Neuronal stem cell (in vitro differentiated cells): Measurements from ENCODE around the gene KIF6.

Source experiments
- DNase-seq: peaks from one replicate; pipeline ENCODE4 v3.0.0-alpha.2; 2013; ENCODE audit warnings: low spot score
- H2AFZ ChIP-seq: one replicate; pipeline ENCODE4 v1.6.1; 2013; ENCODE audit warnings: mild to moderate bottlenecking, low read length, inconsistent platforms
- H2AK5ac ChIP-seq: 2 replicates; pipeline ENCODE4 v1.6.1; 2013; ENCODE audit warnings: low read depth, mild to moderate bottlenecking, inconsistent platforms, low read length, moderate library complexity, mixed read lengths
- H2BK120ac ChIP-seq: 2 replicates; pipeline ENCODE4 v1.6.1; 2013; ENCODE audit warnings: low read depth, mild to moderate bottlenecking, inconsistent platforms, low read length, moderate library complexity, mixed read lengths
- H2BK12ac ChIP-seq: one replicate; pipeline ENCODE4 v1.6.1; 2013; ENCODE audit warnings: low read length, inconsistent platforms
- H2BK15ac ChIP-seq: 2 replicates; pipeline ENCODE4 v1.6.1; 2013; ENCODE audit warnings: mild to moderate bottlenecking, low read length, inconsistent platforms, mixed read lengths
- H2BK5ac ChIP-seq: one replicate; pipeline ENCODE4 v1.6.1; 2013; ENCODE audit warnings: inconsistent platforms, mild to moderate bottlenecking, low read length, moderate library complexity
- H3K14ac ChIP-seq: one replicate; pipeline ENCODE4 v1.6.1; 2013; ENCODE audit warnings: low read length, inconsistent platforms
- H3K18ac ChIP-seq: 2 replicates; pipeline ENCODE4 v1.6.1; 2013; ENCODE audit warnings: low read length, inconsistent platforms
- H3K23ac ChIP-seq: 2 replicates; pipeline ENCODE4 v1.6.1; 2013; ENCODE audit warnings: low read depth, mild to moderate bottlenecking, mixed read lengths, low read length, inconsistent platforms; ENCODE audit not compliant: poor library complexity
- H3K27ac ChIP-seq: replicated peaks from 3 replicates; pipeline ENCODE4 v1.5.1; 2013; ENCODE audit warnings: low read length, inconsistent platforms
- H3K27me3 ChIP-seq, 3 experiments: 2 replicates each; pipeline ENCODE4 v1.6.1; 2013; ENCODE audit warnings: low read length in 3 of 3, mild to moderate bottlenecking in 2 of 3, inconsistent platforms in 1 of 3, low read depth in 1 of 3, mixed read lengths in 1 of 3, moderate library complexity in 1 of 3; ENCODE audit not compliant: control insufficient read depth in 3 of 3, insufficient read depth in 3 of 3
- H3K36me3 ChIP-seq, 2 donors: replicated peaks in 1 of 2; 2 replicates each; pipeline ENCODE4 v1.6.1; 2013; ENCODE audit warnings: low read length in 2 of 2; ENCODE audit not compliant: control insufficient read depth in 2 of 2, insufficient read depth in 2 of 2
- H3K4ac ChIP-seq: 2 replicates; pipeline ENCODE4 v1.6.1; 2013; ENCODE audit warnings: inconsistent platforms, mild to moderate bottlenecking, low read length, moderate library complexity
- H3K4me1 ChIP-seq, 2 donors: 1 replicate in 1 of 2; 2 replicates in 1 of 2; pipeline ENCODE4 v1.6.1; 2013; ENCODE audit warnings: low read length in 2 of 2, low read depth in 1 of 2; ENCODE audit not compliant: control insufficient read depth in 2 of 2, insufficient read depth in 1 of 2
- H3K4me2 ChIP-seq: one replicate; pipeline ENCODE4 v1.6.1; 2013; ENCODE audit warnings: mild to moderate bottlenecking, low read length, inconsistent platforms; ENCODE audit not compliant: insufficient read depth, poor library complexity, severe bottlenecking
- H3K4me3 ChIP-seq, 2 donors: 2 replicates each; pipeline ENCODE4 v1.5.1; 2013; ENCODE audit warnings: low read length in 2 of 2, mild to moderate bottlenecking in 2 of 2, inconsistent platforms in 1 of 2, moderate library complexity in 1 of 2
- H3K79me1 ChIP-seq: one replicate; pipeline ENCODE4 v1.6.1; 2013; ENCODE audit warnings: low read depth, mild to moderate bottlenecking, inconsistent platforms, low read length, moderate library complexity
- H3K9ac ChIP-seq: one replicate; pipeline ENCODE4 v1.6.1; 2013; ENCODE audit warnings: mild to moderate bottlenecking, low read depth, low read length, inconsistent platforms; ENCODE audit not compliant: poor library complexity
- H3K9me3 ChIP-seq, 2 donors: replicated peaks in 1 of 2; 2 replicates each; pipeline versions ENCODE3 to v1.6.1; 2013; ENCODE audit warnings: low read length in 2 of 2, mild to moderate bottlenecking in 2 of 2, inconsistent platforms in 1 of 2, low read depth in 1 of 2, mixed read lengths in 1 of 2, moderate library complexity in 1 of 2; ENCODE audit not compliant: control insufficient read depth in 2 of 2, insufficient read depth in 1 of 2
- H4K8ac ChIP-seq: one replicate; pipeline ENCODE4 v1.6.1; 2013; ENCODE audit warnings: low read depth, mild to moderate bottlenecking, inconsistent platforms, low read length, moderate library complexity
- H4K91ac ChIP-seq: one replicate; pipeline ENCODE4 v1.6.1; 2013; ENCODE audit warnings: low read length, low read depth, mild to moderate bottlenecking, inconsistent platforms; ENCODE audit not compliant: poor library complexity
- WGBS, 2 donors: extraction: QIAGEN DNeasy Blood & Tissue Kit; methylation state at CpG; one replicate each; pipeline ENCODE4 v1.1.7; 2013; ENCODE audit warnings: missing lambda C conversion rate in 2 of 2, mixed read lengths in 1 of 2; ENCODE audit not compliant: insufficient read length in 2 of 2, insufficient replicate concordance in 1 of 2; ENCODE audit errors: extremely low coverage in 2 of 2; 5-methylcytosine and 5-hydroxymethylcytosine counted together

KIF6 gene

GRCh38 chr6:39330057-39330456 is 395.2 kb downstream of the KIF6 start:
- Histone ChIP-seq H2BK15ac (no peak overlapping the region), H3K27ac (no peak overlapping the region), H3K4me1 (no peaks in the 10 kb centered on the region), H2BK5ac (no peak overlapping the region), H3K4me3 (no peak overlapping the region), H3K14ac (no peak overlapping the region), H4K91ac (no peak overlapping the region), H2BK12ac (no peak overlapping the region), H4K8ac (no peak overlapping the region), H3K9me3 (no peaks in the 10 kb centered on the region), H3K4me2 (no peak overlapping the region), H2BK120ac (no peak overlapping the region), H3K79me1 (no peaks in the 10 kb centered on the region), H3K23ac (no peak overlapping the region), H3K4ac (no peak overlapping the region), H3K9ac (no peak overlapping the region), H3K27me3 (no peaks in the 10 kb centered on the region), H2AFZ (no peak overlapping the region), H3K36me3 (no peaks in the 10 kb centered on the region), H2AK5ac (no peak overlapping the region), H3K18ac (no peak overlapping the region)
- WGBS, 2 donors, result no CpG with 5 or more reads among the region's 3 CpGs
- DNase-seq, result no peak

GRCh38 chr6:39328066-39328465 is 397.1 kb downstream of the KIF6 start:
- no peaks in the 10 kb centered on the region for H3K27me3 ChIP-seq
- no peak overlapping the region for H3K23ac ChIP-seq
- H3K4me1 ChIP-seq, result no peaks in the 10 kb centered on the region
- no peak overlapping the region for H2BK5ac ChIP-seq
- no peaks in the 10 kb centered on the region for H3K79me1 ChIP-seq
- no peak overlapping the region for H3K4me2 ChIP-seq
- H2BK120ac ChIP-seq, result no peak overlapping the region
- no peak overlapping the region for H3K14ac ChIP-seq
- H3K4ac ChIP-seq, result no peak overlapping the region
- no peak overlapping the region for H2AK5ac ChIP-seq
- no peak overlapping the region for H3K9ac ChIP-seq
- no peak overlapping the region for H2BK12ac ChIP-seq
- no peak for DNase-seq
- no CpG with 5 or more reads among the region's 12 CpGs for WGBS, 2 donors
- H3K18ac ChIP-seq, result no peak overlapping the region
- H3K9me3 ChIP-seq, result no peaks in the 10 kb centered on the region
- no peak overlapping the region for H2AFZ ChIP-seq
- H2BK15ac ChIP-seq, result no peak overlapping the region
- no peak overlapping the region for H3K4me3 ChIP-seq
- H3K36me3 ChIP-seq, result no peaks in the 10 kb centered on the region
- no peak overlapping the region for H4K8ac ChIP-seq
- no peak overlapping the region for H3K27ac ChIP-seq
- no peak overlapping the region for H4K91ac ChIP-seq

GRCh38 chr6:39327507-39327906 is 397.7 kb downstream of the KIF6 start:
- Histone ChIP-seq H2AFZ (no peak overlapping the region), H2AK5ac (no peak overlapping the region), H2BK120ac (no peak overlapping the region), H2BK12ac (no peak overlapping the region), H3K23ac (no peak overlapping the region), H3K4ac (no peak overlapping the region), H3K18ac (no peak overlapping the region), H3K4me1 (no peaks in the 10 kb centered on the region), H3K9ac (no peak overlapping the region), H2BK15ac (no peak overlapping the region), H3K79me1 (no peaks in the 10 kb centered on the region), H2BK5ac (no peak overlapping the region), H3K36me3 (no peaks in the 10 kb centered on the region), H3K4me2 (no peak overlapping the region), H3K27ac (no peak overlapping the region), H3K14ac (no peak overlapping the region), H3K9me3 (no peaks in the 10 kb centered on the region), H3K27me3 (no peaks in the 10 kb centered on the region), H4K91ac (no peak overlapping the region), H4K8ac (no peak overlapping the region), H3K4me3 (no peak overlapping the region)
- no peak for DNase-seq
- no CpG with 5 or more reads among the region's 5 CpGs for WGBS, 2 donors

GRCh38 chr6:39322306-39322850 is 402.8 kb downstream of the KIF6 start, which contains the start of gene KCNK16:
Gene KCNK16 (minus strand): TSS chr6:39322702. CDS start chr6:39322540, 162 bp downstream.
- no peak for DNase-seq
- Histone ChIP-seq H3K36me3 (no peaks in the 10 kb centered on the region), H3K14ac (no peak within 1 kb of the TSS)

More at GRCh38 chr6:39322306-39322850, 402.8 kb downstream of the KIF6 start, which contains the start of gene KCNK16:
- H2BK5ac ChIP-seq, result no peak within 1 kb of the TSS
- no peak within 1 kb of the TSS for H4K91ac ChIP-seq
- H3K4me3 ChIP-seq, result no peak within 1 kb of the TSS
- no peak within 1 kb of the TSS for H2BK12ac ChIP-seq
- H2BK120ac ChIP-seq, result no peak within 1 kb of the TSS
- H2BK15ac ChIP-seq, result no peak within 1 kb of the TSS
- no peaks in the 10 kb centered on the region for H3K4me1 ChIP-seq
- WGBS, 2 donors, result no CpG with 5 or more reads among the region's 11 CpGs
- H3K4me2 ChIP-seq, result no peak within 1 kb of the TSS
- H3K9me3 ChIP-seq, result no peaks in the 10 kb centered on the region
- no peak within 1 kb of the TSS for H3K27ac ChIP-seq
- H2AFZ ChIP-seq, result no peak within 1 kb of the TSS
- H4K8ac ChIP-seq, result no peak within 1 kb of the TSS
- H2AK5ac ChIP-seq, result no peak within 1 kb of the TSS
- peak within 1 kb of the TSS; percentile 63 for H3K18ac ChIP-seq
- no peak within 1 kb of the TSS for H3K23ac ChIP-seq
- no peak within 1 kb of the TSS for H3K9ac ChIP-seq
- no peak within 1 kb of the TSS for H3K4ac ChIP-seq
- no peaks in the 10 kb centered on the region for H3K79me1 ChIP-seq
- peaks cover 0 to 19% (median 0%) of the 10 kb centered on the region in 3 experiments for H3K27me3 ChIP-seq
